ENCODE data around the gene ACP7. TPM values are rescaled to one million over a fixed set of nuclear protein-coding genes. Genes with fewer than 3 reads are reported as not detected.

ACP7 gene, protein sequence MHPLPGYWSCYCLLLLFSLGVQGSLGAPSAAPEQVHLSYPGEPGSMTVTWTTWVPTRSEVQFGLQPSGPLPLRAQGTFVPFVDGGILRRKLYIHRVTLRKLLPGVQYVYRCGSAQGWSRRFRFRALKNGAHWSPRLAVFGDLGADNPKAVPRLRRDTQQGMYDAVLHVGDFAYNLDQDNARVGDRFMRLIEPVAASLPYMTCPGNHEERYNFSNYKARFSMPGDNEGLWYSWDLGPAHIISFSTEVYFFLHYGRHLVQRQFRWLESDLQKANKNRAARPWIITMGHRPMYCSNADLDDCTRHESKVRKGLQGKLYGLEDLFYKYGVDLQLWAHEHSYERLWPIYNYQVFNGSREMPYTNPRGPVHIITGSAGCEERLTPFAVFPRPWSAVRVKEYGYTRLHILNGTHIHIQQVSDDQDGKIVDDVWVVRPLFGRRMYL
- not detected for total RNA-seq

DNA sequence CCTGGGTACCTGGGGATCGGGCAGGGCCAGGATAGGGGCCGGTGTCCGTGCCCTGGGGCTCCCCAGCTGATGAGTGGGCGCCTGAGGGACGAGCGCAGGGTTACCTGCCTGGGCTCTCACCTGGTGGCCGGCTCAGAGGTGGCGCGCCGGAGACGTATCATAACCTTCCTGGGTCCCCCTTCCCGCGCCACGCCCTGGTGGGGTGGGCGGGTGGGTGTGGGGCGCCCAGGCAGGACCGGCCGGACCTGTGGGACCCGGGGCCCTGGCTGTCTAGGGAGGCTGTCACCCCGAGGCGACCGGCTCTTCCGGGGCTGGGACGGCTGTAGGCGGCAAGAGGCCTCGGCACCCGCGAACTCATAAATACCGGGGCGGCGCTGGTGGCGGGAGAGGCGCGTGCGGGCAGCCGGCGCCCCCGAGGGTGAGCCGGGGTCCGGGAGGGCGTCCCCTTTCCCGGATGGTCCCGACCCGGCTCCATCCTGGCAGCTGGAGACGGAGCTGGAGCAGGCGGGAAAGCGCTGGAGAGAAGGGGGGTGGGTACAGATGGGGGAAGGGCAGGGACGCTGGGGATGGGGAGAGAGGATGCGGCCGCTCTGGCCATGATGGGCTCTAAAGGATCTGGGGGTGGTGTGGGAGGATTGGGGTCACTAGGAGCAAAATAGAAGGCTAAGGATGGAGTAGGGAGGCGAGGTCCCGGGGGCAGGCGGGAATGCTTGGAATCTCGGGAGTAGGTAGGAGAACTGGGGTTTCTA lies at the start of gene ACP7:
Gene ACP7, plus strand, starts transcription at position 386 of the 749 bp plus-strand sequence. CDS start 902 bp downstream, outside the sequence.
- peaks cover 26% of the 10 kb centered on the region for H3K27me3 Mint-ChIP-seq
- no peaks in the 10 kb centered on the region for H3K9me3 Mint-ChIP-seq
- H3K4me1 Mint-ChIP-seq: peaks cover 8% of the 10 kb centered on the region
- no peaks in the 10 kb centered on the region for H3K36me3 Mint-ChIP-seq (ENCODE audit: low read depth)
- ATAC-seq (replicated peaks): peak; percentile 61
- H3K27ac Mint-ChIP-seq: no peak within 1 kb of the TSS
- peak within 1 kb of the TSS; percentile 73 for H3K4me3 Mint-ChIP-seq

DNA sequence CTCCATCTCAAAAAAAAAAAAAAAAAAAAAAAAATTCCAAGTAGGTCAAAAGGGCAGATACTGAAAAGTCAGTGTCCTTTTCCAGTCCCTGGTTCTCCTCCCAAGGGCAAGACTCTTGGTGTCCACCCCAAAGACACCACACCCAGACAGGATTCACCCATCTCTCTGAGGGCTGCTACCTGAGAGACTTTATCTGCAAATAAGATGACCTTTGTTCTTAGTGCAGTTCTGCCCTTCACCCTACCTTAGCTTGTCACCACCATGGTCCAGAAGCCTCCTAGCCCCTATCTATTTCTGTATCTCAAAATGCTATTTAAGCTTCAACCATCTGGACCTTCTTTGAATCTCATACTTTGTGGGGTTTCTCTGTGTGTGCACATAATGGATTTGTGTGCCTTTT lies 47.6 kb upstream of the ACP7 start:
- Mint-ChIP-seq H3K27ac (no peak overlapping the region), H3K9me3 (no peaks in the 10 kb centered on the region), H3K27me3 (peaks cover 13% of the 10 kb centered on the region), H3K4me1 (no peaks in the 10 kb centered on the region), H3K36me3 (ENCODE audit: low read depth) (no peaks in the 10 kb centered on the region), H3K4me3 (no peak overlapping the region)
- ATAC-seq (replicated peaks): no peak

DNA sequence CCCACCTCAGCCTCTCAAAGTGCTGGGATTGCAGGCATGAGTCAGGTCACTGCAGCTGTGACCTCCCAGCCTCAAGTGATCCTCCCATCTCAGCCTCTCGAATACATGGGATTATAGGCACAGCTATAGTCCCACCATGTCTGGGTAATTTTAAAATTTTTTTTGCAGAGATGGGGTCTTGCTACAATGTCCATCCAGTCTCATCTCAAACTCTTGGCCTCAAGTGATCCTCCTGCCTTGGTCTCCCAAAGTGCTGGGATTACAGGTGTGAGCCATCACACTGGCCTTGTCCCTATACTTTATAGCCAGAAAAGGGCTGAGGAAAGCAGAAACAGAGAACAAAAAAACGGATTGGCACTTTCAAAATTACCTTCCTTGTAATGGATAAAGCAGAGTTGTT lies 47.0 kb upstream of the ACP7 start:
- Mint-ChIP-seq H3K9me3 (no peaks in the 10 kb centered on the region), H3K27me3 (peaks cover 13% of the 10 kb centered on the region), H3K27ac (no peak overlapping the region), H3K4me3 (no peak overlapping the region), H3K4me1 (no peaks in the 10 kb centered on the region), H3K36me3 (ENCODE audit: low read depth) (no peaks in the 10 kb centered on the region)
- no peak for ATAC-seq (replicated peaks)

DNA sequence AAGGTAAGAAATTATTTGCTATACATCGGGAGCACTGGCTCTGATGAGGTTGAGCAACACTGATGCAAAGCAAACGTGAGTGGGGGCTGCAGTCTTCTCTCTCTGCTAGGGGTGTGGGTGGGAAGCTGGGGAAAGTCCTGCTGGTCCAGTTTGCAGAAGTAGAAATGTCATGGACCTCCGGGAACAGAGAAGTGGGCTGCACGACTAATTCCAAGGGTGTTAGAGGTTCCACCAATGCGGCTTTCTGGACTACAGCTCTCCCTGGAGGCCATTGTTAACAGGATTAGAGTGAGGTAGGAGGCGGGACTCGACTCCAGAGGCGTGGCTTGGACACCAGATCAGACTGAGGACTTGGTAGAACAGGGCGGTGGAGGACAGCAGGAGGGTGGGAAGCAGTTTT lies 46.1 kb upstream of the ACP7 start:
- H3K4me1 Mint-ChIP-seq: no peaks in the 10 kb centered on the region
- no peaks in the 10 kb centered on the region for H3K36me3 Mint-ChIP-seq (ENCODE audit: low read depth)
- no peaks in the 10 kb centered on the region for H3K9me3 Mint-ChIP-seq
- H3K27me3 Mint-ChIP-seq: peaks cover 8% of the 10 kb centered on the region
- no peak overlapping the region for H3K27ac Mint-ChIP-seq
- no peak overlapping the region for H3K4me3 Mint-ChIP-seq
- ATAC-seq (replicated peaks): no peak

DNA sequence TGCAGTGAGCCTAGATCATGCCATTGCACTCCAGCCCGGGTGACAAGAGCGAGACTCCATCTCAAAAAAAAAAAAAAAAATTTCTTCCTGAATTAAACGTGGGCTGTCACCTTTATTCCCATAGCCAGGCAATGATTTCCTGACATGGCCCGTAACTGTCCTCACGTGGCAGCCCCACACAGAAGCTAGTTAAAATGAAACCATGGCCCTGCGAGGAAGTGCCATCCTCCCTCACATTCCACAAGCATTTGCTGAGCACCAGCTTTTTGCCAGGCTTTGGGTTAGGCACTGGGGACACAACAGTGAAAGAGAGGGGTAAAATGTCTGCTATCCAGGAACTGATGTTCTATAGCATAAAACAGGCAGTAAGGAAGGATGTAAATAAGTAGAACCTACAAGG lies 38.7 kb upstream of the ACP7 start:
- Mint-ChIP-seq H3K27ac (no peak overlapping the region), H3K36me3 (ENCODE audit: low read depth) (no peaks in the 10 kb centered on the region), H3K4me1 (no peaks in the 10 kb centered on the region), H3K9me3 (no peaks in the 10 kb centered on the region), H3K27me3 (peaks cover 3% of the 10 kb centered on the region), H3K4me3 (no peak overlapping the region)
- ATAC-seq (replicated peaks): no peak

DNA sequence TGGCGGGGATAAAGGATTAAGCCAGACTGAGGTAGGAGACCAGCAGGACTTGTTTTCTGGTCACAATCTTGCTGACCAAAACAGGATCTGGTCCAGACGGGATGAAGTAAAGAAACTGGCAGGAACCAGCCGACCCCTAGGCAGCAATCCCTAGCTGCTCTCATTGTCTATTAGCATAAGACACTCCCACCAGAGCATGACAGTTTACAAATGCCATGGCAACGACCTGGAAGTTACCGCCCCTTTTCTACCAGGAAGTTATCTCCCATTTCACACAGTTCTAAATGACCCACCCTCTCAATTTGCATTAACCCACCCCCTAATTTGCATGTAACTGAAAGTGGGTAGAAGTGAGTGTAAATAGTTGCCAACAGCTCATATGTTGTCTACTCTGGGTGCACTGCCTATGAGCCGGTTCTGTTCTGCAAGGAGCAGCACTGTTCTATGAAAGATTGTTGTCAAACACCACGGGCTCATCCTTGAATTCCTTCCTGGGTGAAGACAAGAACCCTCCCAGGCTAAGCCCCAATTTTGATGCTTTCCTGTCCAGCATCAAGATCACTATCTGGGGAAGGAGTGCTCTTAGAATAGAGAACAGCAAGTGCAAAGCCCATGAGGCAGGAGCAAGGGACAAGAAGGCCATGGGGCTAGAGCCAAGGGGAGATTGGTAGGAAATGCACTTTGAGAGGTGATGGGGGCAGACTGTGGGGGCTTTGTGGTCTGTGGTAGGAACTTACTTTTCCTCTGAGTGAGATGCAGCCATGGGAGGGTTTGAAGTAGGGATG lies 37.9 kb upstream of the ACP7 start:
- Mint-ChIP-seq H3K4me3 (no peak overlapping the region), H3K9me3 (no peaks in the 10 kb centered on the region), H3K27me3 (peaks cover 3% of the 10 kb centered on the region), H3K27ac (no peak overlapping the region), H3K36me3 (ENCODE audit: low read depth) (no peaks in the 10 kb centered on the region), H3K4me1 (no peaks in the 10 kb centered on the region)
- ATAC-seq (replicated peaks): peak; percentile 64

DNA sequence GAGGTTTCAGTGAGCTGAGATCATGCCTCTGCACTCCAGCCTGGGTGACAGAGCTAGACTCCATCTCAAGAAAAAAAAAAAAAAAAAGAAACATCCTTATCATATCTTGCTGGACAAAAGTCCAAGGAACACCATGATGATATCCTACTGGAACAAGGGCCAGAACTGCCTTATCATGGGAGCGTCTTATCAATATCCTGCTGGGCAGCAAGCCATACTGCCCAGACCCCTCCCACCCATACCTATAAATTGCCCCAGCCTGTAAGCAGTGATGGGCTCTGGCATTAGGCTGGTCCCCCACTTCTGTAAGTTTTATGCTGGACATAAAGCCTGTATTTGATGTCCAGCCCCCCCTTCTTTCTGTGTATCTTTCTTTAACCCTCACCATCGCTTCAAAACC lies 37.1 kb upstream of the ACP7 start:
- Mint-ChIP-seq H3K9me3 (no peaks in the 10 kb centered on the region), H3K4me3 (no peak overlapping the region), H3K4me1 (no peaks in the 10 kb centered on the region), H3K27me3 (peaks cover 3% of the 10 kb centered on the region), H3K36me3 (ENCODE audit: low read depth) (no peaks in the 10 kb centered on the region), H3K27ac (no peak overlapping the region)
- ATAC-seq (replicated peaks): no peak

DNA sequence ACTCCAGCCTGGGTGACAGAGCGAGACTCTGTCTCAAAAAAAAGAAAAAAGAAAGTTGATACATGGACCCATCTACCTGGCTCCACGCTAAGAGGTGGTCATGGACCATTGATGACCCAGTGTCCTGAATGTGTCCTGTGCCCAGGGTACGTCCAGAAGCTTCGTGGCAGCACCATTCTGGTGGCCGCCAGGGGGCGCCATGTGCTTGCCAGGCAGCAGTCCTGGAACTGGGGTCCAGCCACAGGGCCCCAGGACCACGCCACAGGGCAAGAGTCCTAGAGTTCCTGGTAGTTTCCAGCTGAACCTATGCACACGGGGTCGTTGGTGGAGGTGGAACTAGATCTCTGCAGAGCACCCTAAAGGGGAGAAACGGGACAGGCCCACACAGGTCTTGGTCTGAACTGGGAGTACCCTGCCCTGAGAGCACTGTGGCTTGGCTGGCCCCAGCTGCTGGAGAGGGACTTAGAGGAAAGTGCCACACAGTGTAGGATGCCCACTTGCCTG lies 31.9 kb upstream of the ACP7 start:
- Mint-ChIP-seq H3K27ac (no peak overlapping the region), H3K4me3 (no peak overlapping the region), H3K9me3 (no peaks in the 10 kb centered on the region), H3K27me3 (peaks cover 3% of the 10 kb centered on the region), H3K36me3 (ENCODE audit: low read depth) (no peaks in the 10 kb centered on the region), H3K4me1 (no peaks in the 10 kb centered on the region)
- peak; percentile 78 for ATAC-seq (replicated peaks)

DNA sequence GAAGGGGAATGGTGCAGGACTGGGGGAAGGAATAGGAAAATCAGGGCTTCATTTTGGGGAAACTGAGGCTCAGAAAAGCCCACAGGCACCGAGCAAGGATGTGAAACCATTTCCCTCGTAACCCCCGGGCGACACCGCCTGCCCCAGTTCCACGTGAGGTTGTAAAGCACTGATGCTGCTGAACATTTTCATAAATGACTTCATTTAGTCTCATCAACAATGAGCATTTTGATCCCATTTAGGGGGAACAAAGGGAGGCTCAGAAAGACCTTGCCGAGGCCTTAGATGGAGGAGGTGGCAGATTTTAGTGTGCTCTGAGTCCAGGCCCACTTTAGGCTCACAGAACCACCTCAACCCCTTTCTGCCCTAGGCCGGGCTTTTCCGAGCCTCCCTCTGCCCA lies 31.3 kb upstream of the ACP7 start:
- no peak overlapping the region for H3K4me3 Mint-ChIP-seq
- H3K36me3 Mint-ChIP-seq (ENCODE audit: low read depth): no peaks in the 10 kb centered on the region
- peaks cover 3% of the 10 kb centered on the region for H3K27me3 Mint-ChIP-seq
- H3K4me1 Mint-ChIP-seq: no peaks in the 10 kb centered on the region
- no peak overlapping the region for H3K27ac Mint-ChIP-seq
- no peak for ATAC-seq (replicated peaks)
- H3K9me3 Mint-ChIP-seq: no peaks in the 10 kb centered on the region

DNA sequence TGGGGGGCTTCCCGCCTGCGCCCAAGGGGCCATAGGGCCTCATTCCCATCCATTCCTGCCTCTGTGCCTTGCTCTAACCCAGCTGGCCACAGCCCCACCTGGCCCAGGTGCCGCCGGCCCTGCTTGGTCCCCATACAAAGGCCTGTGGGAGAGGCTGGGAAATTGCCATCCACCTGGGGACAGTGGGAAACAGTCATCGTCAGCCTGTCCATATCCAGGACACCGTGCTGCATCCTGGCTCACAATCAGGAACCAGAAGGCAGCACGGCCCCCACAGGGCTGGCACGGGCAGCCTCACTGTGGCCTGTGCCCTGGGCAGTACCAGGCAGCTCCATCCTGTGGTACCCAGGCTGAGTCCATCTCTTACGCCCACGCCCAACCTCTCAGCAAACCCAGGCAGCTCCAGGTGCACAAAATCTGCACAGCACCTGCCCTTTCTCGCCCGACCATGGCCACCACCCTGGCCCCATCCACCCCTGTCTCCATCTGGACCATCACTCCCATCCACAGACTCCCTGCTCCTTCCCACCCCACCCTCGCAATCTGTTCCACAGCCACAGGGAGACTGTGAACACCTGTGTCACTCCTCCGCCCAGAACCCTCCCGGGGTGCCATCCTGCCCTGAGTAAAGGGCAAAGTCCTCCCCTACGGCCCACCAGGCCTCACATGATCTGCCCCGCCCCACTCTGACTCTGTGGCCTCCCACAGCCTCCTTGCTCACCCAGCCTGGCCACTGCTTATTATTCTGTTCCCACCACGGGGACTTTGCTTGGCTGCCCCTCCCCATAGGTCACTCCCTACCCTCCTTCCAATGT lies 30.7 kb upstream of the ACP7 start:
- Mint-ChIP-seq H3K27me3 (peaks cover 3% of the 10 kb centered on the region), H3K4me1 (no peaks in the 10 kb centered on the region), H3K9me3 (no peaks in the 10 kb centered on the region), H3K36me3 (ENCODE audit: low read depth) (no peaks in the 10 kb centered on the region), H3K27ac (no peak overlapping the region), H3K4me3 (no peak overlapping the region)
- ATAC-seq (replicated peaks): no peak

DNA sequence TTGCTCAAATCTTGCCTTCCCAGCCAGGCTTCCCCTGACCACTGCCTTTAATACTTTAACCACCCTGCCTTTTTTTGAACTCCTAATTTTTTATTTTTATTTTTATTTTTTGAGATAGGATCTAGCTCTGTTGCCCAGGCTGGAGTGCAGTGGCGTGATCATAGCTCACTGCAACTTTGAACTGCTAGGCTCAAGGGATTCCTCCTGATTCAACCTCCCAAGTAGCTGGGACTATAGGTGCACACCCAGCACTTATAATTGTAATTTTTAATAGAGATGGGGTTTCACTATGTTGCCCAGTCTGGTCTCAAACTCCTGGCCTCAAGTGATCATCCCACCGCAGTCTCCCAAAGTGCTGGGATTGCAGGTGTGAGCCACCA lies 30.1 kb upstream of the ACP7 start:
- Mint-ChIP-seq H3K4me3 (no peak overlapping the region), H3K9me3 (no peaks in the 10 kb centered on the region), H3K27ac (no peak overlapping the region), H3K4me1 (no peaks in the 10 kb centered on the region), H3K36me3 (ENCODE audit: low read depth) (no peaks in the 10 kb centered on the region), H3K27me3 (peaks cover 1% of the 10 kb centered on the region)
- ATAC-seq (replicated peaks): no peak

DNA sequence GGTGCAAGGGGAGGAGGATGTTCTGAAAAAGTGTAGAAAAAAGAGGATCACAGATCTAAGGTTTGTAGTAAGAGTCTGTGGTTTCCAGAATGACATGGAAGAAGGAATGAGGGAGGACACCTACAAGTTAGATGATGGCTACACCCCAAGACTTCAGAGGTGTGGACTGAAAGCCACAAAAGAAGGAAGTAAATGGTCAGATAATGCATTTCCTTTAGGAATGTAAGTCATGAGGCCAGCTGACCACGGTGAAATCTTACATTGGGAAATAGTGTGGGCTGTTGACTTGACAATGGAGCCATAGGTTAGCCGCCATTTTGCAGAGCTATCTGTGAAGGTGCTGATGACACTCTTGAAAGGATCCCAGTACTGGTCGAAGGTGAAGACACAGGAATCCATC lies 26.6 kb upstream of the ACP7 start:
- peaks cover 5% of the 10 kb centered on the region for H3K4me1 Mint-ChIP-seq
- no peaks in the 10 kb centered on the region for H3K36me3 Mint-ChIP-seq (ENCODE audit: low read depth)
- ATAC-seq (replicated peaks): no peak
- H3K4me3 Mint-ChIP-seq: no peak overlapping the region
- H3K27me3 Mint-ChIP-seq: peaks cover 3% of the 10 kb centered on the region
- no peak overlapping the region for H3K27ac Mint-ChIP-seq
- no peaks in the 10 kb centered on the region for H3K9me3 Mint-ChIP-seq

DNA sequence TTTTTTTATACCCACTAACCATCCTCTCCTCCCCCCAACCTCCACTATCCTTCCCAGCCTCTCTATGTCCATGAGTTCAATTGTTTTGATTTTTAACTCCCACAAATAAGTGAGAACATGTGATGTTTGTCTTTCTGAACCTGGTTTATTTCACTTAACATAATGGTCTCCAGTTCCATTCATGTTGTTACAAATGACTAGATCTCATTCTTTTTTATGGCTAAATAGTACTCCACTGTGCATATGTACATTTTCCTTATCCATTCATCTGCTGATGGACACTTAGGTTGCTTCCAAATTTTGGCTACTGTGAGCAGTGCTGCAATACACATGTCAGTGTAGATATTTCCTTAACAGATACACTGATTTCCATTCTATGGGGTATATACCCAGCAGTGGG lies 24.9 kb upstream of the ACP7 start:
- no peaks in the 10 kb centered on the region for H3K36me3 Mint-ChIP-seq (ENCODE audit: low read depth)
- H3K4me3 Mint-ChIP-seq: no peak overlapping the region
- H3K9me3 Mint-ChIP-seq: no peaks in the 10 kb centered on the region
- H3K27ac Mint-ChIP-seq: no peak overlapping the region
- ATAC-seq (replicated peaks): no peak
- H3K27me3 Mint-ChIP-seq: peaks cover 3% of the 10 kb centered on the region
- peaks cover 5% of the 10 kb centered on the region for H3K4me1 Mint-ChIP-seq

DNA sequence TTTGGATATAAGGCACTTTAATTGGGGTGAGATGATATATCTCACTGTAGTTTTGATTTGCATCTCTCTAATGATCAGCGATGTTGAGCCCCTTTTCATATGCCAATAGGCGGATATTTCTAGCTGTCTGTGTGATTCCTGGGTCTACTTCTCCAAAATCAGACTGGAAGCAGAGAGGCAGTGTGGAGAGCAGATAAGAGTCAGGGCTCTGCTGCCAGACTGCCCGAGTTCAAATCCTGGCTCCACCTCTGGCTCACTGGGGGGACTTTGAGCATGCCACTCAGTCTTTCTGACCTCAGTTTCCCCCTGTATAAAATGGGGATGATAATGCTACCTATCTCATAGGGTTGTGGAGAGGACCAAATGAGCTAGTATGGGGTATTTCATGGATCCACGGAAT lies 24.0 kb upstream of the ACP7 start:
- no peak for ATAC-seq (replicated peaks)
- H3K27ac Mint-ChIP-seq: no peak overlapping the region
- peaks cover 3% of the 10 kb centered on the region for H3K27me3 Mint-ChIP-seq
- H3K4me3 Mint-ChIP-seq: no peak overlapping the region
- H3K36me3 Mint-ChIP-seq (ENCODE audit: low read depth): no peaks in the 10 kb centered on the region
- peaks cover 5% of the 10 kb centered on the region for H3K4me1 Mint-ChIP-seq
- H3K9me3 Mint-ChIP-seq: no peaks in the 10 kb centered on the region

Measured in activated T-helper 17 cell treated with anti-CD3 and anti-CD28 coated beads, Interleukin-2, amount 50 U/mL, for 72 hours (primary cell).